Stimulated activated CD4-positive, alpha-beta T cell treated with anti-CD3 and anti-CD28 coated beads, TNF-alpha, amount 100 ng/mL, for 24 hours (primary cell): ENCODE measurements around the gene PM20D2.

Experiments used
- DNase-seq, 3 experiments: peaks; one replicate each; pipeline ENCODE4 v3.0.0-alpha.2; 2020; ENCODE audit warnings: low read depth in 3 of 3

The PM20D2 gene

GRCh38 chr6:89204096-89204495, 58.2 kb downstream of the PM20D2 start:
- DNase-seq = no peak

GRCh38 chr6:89205819-89206218, 60.0 kb downstream of the PM20D2 start:
- DNase-seq = no peak

GRCh38 chr6:89208551-89208950, 62.7 kb downstream of the PM20D2 start:
- no peak for DNase-seq

- DNase-seq = no peak
These were observed 63.6 kb downstream of the PM20D2 start for GRCh38 chr6:89209457-89209856.

- DNase-seq = no peak
These were observed 66.6 kb downstream of the PM20D2 start for GRCh38 chr6:89212472-89212871.

GRCh38 chr6:89214197-89214596, 68.3 kb downstream of the PM20D2 start:
- DNase-seq = no peak
